GM04503 (cell line): Measurements from ENCODE around the gene GIMAP1.
"Not testable (repeated sequence)": the region's sequence is repeated elsewhere in the genome, so short reads cannot be mapped to it uniquely, and the experiment has no call there.

Source experiments
- DNase-seq: peaks from one replicate; pipeline ENCODE4 v3.0.0-alpha.2; 2012; ENCODE audit warnings: low read depth

Gene GIMAP1

GRCh38 chr7:150716368-150716767 is at the start of gene GIMAP1:
GIMAP1 (plus strand) TSS chr7:150716613; CDS start chr7:150719048, 2,435 bp downstream.
- DNase-seq = no peak

GRCh38 chr7:150668472-150668911 is 47.9 kb upstream of the GIMAP1 start:
- DNase-seq = no peak

GRCh38 chr7:150668977-150669376 is 47.4 kb upstream of the GIMAP1 start:
- DNase-seq = no peak

- not testable (repeated sequence) for DNase-seq
Observed at GRCh38 chr7:150671798-150672585, 44.4 kb upstream of the GIMAP1 start.

GRCh38 chr7:150675714-150676113 is 40.7 kb upstream of the GIMAP1 start:
- no peak for DNase-seq

- DNase-seq = not testable (repeated sequence)
Observed at GRCh38 chr7:150676276-150676675, 40.1 kb upstream of the GIMAP1 start.

- DNase-seq = not testable (repeated sequence)
Observed at GRCh38 chr7:150676854-150677253, 39.6 kb upstream of the GIMAP1 start.

- not testable (repeated sequence) for DNase-seq
Observed at GRCh38 chr7:150678601-150679000, 37.8 kb upstream of the GIMAP1 start.

- DNase-seq = not testable (repeated sequence)
Observed at GRCh38 chr7:150680364-150680763, 36.0 kb upstream of the GIMAP1 start.

- no peak for DNase-seq
Observed at GRCh38 chr7:150685219-150686029, 31.0 kb upstream of the GIMAP1 start, which contains the start of gene GIMAP2. GIMAP2 (plus strand) TSS chr7:150685706; CDS start chr7:150687060, 1,354 bp downstream.

- no peak for DNase-seq
Observed at GRCh38 chr7:150686030-150686631, 30.3 kb upstream of the GIMAP1 start.

GRCh38 chr7:150688630-150689029 is 27.8 kb upstream of the GIMAP1 start:
- DNase-seq = no peak

- no peak for DNase-seq
Observed at GRCh38 chr7:150695654-150696053, 20.8 kb upstream of the GIMAP1 start.

GRCh38 chr7:150703209-150703608 is 13.2 kb upstream of the GIMAP1 start:
- DNase-seq = no peak

GRCh38 chr7:150715293-150715692 is 1.1 kb upstream of the GIMAP1 start:
- DNase-seq = no peak

GRCh38 chr7:150715738-150716137 is 675 bp upstream of the GIMAP1 start:
- no peak for DNase-seq

- DNase-seq = no peak
Observed at GRCh38 chr7:150716939-150717338, 526 bp downstream of the GIMAP1 start.

- no peak for DNase-seq
Observed at GRCh38 chr7:150717814-150718420, 1.5 kb downstream of the GIMAP1 start.

GRCh38 chr7:150719436-150719835 is 3.0 kb downstream of the GIMAP1 start:
- no peak for DNase-seq

- DNase-seq = no peak
Observed at GRCh38 chr7:150719960-150720891, 3.8 kb downstream of the GIMAP1 start.

- DNase-seq = no peak
Observed at GRCh38 chr7:150721970-150722373, 5.6 kb downstream of the GIMAP1 start.
